ENCODE data around the gene SEL1L. TPM values are rescaled to one million over a fixed set of nuclear protein-coding genes. Genes with fewer than 3 reads are reported as not detected.

The SEL1L gene
- polyA plus RNA-seq, 1 donor from 2014 or later, result 39.7 TPM

DNA sequence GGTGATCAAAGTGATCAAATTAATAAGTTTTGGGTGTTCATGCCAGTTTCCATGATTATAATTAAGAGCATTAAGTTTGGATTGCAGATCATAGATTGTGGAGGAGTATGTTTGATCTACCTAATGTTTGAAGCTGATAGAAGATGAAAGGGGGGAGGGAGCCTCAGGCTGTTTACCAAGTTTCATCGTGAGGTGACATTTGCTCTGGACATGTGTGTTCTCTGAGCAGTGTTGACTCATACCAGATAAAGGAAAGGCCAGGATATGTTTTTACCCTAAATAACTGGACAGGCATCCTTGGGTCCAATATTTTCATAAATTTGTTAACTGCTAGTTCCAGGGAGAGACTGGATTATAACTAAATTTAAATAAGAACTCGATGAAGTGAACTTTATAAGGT lies 3.5 kb upstream of the SEL1L start:
- Histone ChIP-seq H3K9me2 (ENCODE audit: insufficient read depth, low read length) (no peaks in the 10 kb centered on the region), H2AFZ (ENCODE audit: low read depth, low read length) (no peak overlapping the region), H3K9me3 (ENCODE audit: low read length) (no peaks in the 10 kb centered on the region), H3K9ac (ENCODE audit: low read length) (no peak overlapping the region), H3K27ac (ENCODE audit: low read length) (no peak overlapping the region), H3K79me2 (replicated peaks; ENCODE audit: insufficient read depth, low read length) (peaks cover 13% of the 10 kb centered on the region), H4K20me1 (ENCODE audit: insufficient read depth) (no peaks in the 10 kb centered on the region), H3K27me3 (ENCODE audit: insufficient read depth, low read depth, low read length) (no peaks in the 10 kb centered on the region), H3K36me3 (ENCODE audit: insufficient read depth, low read length) (no peaks in the 10 kb centered on the region), H3K4me2 (ENCODE audit: low read length) (no peak overlapping the region), H3F3A (ENCODE audit: insufficient read depth, low read length, poor library complexity, severe bottlenecking) (no peaks in the 10 kb centered on the region), H3K4me3 (ENCODE audit: low read length) (no peak overlapping the region)
- TF ChIP-seq, protein P1, sequence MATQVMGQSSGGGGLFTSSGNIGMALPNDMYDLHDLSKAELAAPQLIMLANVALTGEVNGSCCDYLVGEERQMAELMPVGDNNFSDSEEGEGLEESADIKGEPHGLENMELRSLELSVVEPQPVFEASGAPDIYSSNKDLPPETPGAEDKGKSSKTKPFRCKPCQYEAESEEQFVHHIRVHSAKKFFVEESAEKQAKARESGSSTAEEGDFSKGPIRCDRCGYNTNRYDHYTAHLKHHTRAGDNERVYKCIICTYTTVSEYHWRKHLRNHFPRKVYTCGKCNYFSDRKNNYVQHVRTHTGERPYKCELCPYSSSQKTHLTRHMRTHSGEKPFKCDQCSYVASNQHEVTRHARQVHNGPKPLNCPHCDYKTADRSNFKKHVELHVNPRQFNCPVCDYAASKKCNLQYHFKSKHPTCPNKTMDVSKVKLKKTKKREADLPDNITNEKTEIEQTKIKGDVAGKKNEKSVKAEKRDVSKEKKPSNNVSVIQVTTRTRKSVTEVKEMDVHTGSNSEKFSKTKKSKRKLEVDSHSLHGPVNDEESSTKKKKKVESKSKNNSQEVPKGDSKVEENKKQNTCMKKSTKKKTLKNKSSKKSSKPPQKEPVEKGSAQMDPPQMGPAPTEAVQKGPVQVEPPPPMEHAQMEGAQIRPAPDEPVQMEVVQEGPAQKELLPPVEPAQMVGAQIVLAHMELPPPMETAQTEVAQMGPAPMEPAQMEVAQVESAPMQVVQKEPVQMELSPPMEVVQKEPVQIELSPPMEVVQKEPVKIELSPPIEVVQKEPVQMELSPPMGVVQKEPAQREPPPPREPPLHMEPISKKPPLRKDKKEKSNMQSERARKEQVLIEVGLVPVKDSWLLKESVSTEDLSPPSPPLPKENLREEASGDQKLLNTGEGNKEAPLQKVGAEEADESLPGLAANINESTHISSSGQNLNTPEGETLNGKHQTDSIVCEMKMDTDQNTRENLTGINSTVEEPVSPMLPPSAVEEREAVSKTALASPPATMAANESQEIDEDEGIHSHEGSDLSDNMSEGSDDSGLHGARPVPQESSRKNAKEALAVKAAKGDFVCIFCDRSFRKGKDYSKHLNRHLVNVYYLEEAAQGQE (IDR thresholded peaks at IDR 0.05; ENCODE audit: borderline replicate concordance), result no peak
- TF ChIP-seq MXI1 (conservative IDR thresholded peaks at IDR 0.05; ENCODE audit: poor library complexity, severe bottlenecking) (no peak), RAD21 (conservative IDR thresholded peaks at IDR 0.05) (no peak), SMC3 (conservative IDR thresholded peaks at IDR 0.05; ENCODE audit: poor library complexity) (no peak), EZH2 (IDR thresholded peaks at IDR 0.05; ENCODE audit: borderline replicate concordance, insufficient read depth, low read length, poor library complexity, severe bottlenecking) (no peak), EP300 (conservative IDR thresholded peaks at IDR 0.05; ENCODE audit: poor library complexity, severe bottlenecking) (no peak), TAF1 (IDR thresholded peaks at IDR 0.05; ENCODE audit: low read depth) (no peak), POLR2AphosphoS5 (IDR thresholded peaks at IDR 0.05) (no peak)
- TF ChIP-seq, protein P2, sequence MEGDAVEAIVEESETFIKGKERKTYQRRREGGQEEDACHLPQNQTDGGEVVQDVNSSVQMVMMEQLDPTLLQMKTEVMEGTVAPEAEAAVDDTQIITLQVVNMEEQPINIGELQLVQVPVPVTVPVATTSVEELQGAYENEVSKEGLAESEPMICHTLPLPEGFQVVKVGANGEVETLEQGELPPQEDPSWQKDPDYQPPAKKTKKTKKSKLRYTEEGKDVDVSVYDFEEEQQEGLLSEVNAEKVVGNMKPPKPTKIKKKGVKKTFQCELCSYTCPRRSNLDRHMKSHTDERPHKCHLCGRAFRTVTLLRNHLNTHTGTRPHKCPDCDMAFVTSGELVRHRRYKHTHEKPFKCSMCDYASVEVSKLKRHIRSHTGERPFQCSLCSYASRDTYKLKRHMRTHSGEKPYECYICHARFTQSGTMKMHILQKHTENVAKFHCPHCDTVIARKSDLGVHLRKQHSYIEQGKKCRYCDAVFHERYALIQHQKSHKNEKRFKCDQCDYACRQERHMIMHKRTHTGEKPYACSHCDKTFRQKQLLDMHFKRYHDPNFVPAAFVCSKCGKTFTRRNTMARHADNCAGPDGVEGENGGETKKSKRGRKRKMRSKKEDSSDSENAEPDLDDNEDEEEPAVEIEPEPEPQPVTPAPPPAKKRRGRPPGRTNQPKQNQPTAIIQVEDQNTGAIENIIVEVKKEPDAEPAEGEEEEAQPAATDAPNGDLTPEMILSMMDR (IDR thresholded peaks at IDR 0.05; ENCODE audit: poor library complexity, severe bottlenecking), result no peak

DNA sequence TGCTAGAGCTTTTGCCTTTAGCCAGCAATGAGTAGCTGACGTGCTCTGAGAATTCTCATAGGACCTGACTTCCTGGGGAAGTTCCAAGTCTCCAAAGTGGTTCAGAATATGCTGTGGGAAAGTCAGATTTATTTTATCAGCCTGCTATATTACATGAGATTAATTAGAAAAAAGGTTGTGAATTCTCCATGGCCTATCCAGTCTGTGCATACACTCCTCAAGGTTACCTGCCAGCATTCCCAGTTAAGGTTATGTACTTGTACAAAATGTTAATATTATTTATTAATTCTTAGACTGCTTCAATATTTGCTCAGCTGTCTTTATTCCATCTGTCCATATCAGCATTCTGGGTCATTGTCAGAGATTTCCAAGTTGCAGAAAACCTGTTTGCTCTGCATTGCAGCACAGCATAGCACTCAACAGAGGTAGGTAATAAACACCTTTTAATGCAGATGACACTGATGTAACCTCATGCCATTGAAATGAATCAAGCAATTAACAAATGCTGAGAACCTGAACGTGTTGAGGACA lies 2.7 kb upstream of the SEL1L start:
- no peak overlapping the region for H3K27ac ChIP-seq (ENCODE audit: low read length)
- no peaks in the 10 kb centered on the region for H3K9me2 ChIP-seq (ENCODE audit: insufficient read depth, low read length)
- no peaks in the 10 kb centered on the region for H3F3A ChIP-seq (ENCODE audit: insufficient read depth, low read length, poor library complexity, severe bottlenecking)
- peaks cover 19% of the 10 kb centered on the region for H3K79me2 ChIP-seq (replicated peaks; ENCODE audit: insufficient read depth, low read length)
- H2AFZ ChIP-seq (ENCODE audit: low read depth, low read length), result no peak overlapping the region
- H3K4me3 ChIP-seq (ENCODE audit: low read length), result no peak overlapping the region
- H3K27me3 ChIP-seq (ENCODE audit: insufficient read depth, low read depth, low read length), result no peaks in the 10 kb centered on the region
- no peaks in the 10 kb centered on the region for H4K20me1 ChIP-seq (ENCODE audit: insufficient read depth)
- TF ChIP-seq MXI1 (conservative IDR thresholded peaks at IDR 0.05; ENCODE audit: poor library complexity, severe bottlenecking) (no peak), TAF1 (IDR thresholded peaks at IDR 0.05; ENCODE audit: low read depth) (no peak), EP300 (conservative IDR thresholded peaks at IDR 0.05; ENCODE audit: poor library complexity, severe bottlenecking) (no peak), SMC3 (conservative IDR thresholded peaks at IDR 0.05; ENCODE audit: poor library complexity) (no peak), RAD21 (conservative IDR thresholded peaks at IDR 0.05) (no peak), EZH2 (IDR thresholded peaks at IDR 0.05; ENCODE audit: borderline replicate concordance, insufficient read depth, low read length, poor library complexity, severe bottlenecking) (no peak), POLR2AphosphoS5 (IDR thresholded peaks at IDR 0.05) (no peak)
- TF ChIP-seq, protein P1 (IDR thresholded peaks at IDR 0.05; ENCODE audit: borderline replicate concordance), result no peak
- TF ChIP-seq, protein P2 (IDR thresholded peaks at IDR 0.05; ENCODE audit: poor library complexity, severe bottlenecking), result no peak
- no peaks in the 10 kb centered on the region for H3K36me3 ChIP-seq (ENCODE audit: insufficient read depth, low read length)
- no peak overlapping the region for H3K9ac ChIP-seq (ENCODE audit: low read length)
- no peaks in the 10 kb centered on the region for H3K9me3 ChIP-seq (ENCODE audit: low read length)
- no peak overlapping the region for H3K4me2 ChIP-seq (ENCODE audit: low read length)
